HG03045 (cell line): Measurements from ENCODE around the gene MED16.

Experiments used
- ATAC-seq: cut with Tn5 transposase; IDR thresholded peaks from one replicate; pipeline ENCODE4 v1.9.1; 2021; ENCODE audit warnings: mild to moderate bottlenecking, moderate library complexity; ENCODE audit not compliant: unreplicated experiment

MED16 gene, protein sequence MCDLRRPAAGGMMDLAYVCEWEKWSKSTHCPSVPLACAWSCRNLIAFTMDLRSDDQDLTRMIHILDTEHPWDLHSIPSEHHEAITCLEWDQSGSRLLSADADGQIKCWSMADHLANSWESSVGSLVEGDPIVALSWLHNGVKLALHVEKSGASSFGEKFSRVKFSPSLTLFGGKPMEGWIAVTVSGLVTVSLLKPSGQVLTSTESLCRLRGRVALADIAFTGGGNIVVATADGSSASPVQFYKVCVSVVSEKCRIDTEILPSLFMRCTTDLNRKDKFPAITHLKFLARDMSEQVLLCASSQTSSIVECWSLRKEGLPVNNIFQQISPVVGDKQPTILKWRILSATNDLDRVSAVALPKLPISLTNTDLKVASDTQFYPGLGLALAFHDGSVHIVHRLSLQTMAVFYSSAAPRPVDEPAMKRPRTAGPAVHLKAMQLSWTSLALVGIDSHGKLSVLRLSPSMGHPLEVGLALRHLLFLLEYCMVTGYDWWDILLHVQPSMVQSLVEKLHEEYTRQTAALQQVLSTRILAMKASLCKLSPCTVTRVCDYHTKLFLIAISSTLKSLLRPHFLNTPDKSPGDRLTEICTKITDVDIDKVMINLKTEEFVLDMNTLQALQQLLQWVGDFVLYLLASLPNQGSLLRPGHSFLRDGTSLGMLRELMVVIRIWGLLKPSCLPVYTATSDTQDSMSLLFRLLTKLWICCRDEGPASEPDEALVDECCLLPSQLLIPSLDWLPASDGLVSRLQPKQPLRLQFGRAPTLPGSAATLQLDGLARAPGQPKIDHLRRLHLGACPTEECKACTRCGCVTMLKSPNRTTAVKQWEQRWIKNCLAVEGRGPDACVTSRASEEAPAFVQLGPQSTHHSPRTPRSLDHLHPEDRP

DNA sequence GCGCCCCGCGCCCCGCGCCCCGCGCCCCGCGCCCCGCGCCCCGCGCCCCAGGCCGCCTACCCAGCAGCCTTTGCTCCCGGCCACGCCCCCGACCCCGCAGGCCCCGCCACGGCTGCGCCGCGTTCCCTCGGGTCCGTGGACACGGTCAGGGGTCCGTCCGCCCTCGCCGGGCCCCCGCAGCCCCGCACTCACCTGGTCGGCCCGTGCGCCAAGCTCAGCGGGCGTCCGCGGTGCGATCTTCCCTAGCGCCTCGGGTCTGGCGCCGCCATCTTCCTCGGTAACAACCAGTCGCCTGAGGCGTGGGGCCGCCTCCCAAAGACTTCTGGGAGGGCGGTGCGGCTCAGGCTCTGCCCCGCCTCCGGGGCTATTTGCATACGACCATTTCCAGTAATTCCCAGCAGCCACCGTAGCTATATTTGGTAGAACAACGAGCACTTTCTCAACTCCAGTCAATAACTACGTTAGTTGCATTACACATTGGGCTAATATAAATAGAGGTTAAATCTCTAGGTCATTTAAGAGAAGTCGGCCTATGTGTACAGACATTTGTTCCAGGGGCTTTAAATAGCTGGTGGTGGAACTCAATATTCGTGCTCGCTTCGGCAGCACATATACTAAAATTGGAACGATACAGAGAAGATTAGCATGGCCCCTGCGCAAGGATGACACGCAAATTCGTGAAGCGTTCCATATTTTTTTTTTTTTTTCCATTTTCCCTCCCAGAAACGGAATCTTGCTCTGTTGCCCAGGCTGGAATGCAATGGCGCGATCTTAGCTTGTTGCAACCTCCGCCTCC lies at the start of gene MED16, which contains the start of gene RNU6-9:
MED16 (minus strand) TSS at position 294 of the 796 bp plus-strand sequence. CDS start 2,056 bp downstream, outside the sequence.
RNU6-9 (plus strand) TSS at position 591 of the 796 bp plus-strand sequence.
- ATAC-seq: peak; percentile 76

DNA sequence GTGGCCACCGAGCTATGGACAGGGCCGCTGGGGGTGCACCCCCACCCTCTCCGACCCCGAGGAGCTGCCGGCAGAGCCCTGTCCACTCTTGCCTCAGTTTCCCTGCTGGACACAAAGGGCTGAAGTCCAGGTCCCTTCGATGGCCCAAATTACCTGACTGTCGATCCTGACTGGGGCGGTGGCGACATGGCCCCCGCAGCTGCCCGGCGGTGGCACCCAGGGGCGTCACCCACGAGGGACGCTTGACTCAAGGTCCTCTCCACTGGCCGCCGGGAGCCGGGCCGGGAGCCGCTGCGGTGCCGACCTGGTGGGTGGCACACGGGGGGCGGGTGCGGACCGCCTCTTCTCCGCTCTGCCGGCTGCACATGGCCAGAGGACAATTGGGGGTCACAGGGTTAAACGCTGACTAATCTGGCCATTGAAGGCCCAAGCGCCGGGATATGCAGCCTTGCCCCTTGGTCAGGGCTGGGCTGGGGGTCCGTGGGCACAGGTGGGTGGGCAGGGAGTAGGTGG lies 49.2 kb upstream of the MED16 start:
- no peak for ATAC-seq

DNA sequence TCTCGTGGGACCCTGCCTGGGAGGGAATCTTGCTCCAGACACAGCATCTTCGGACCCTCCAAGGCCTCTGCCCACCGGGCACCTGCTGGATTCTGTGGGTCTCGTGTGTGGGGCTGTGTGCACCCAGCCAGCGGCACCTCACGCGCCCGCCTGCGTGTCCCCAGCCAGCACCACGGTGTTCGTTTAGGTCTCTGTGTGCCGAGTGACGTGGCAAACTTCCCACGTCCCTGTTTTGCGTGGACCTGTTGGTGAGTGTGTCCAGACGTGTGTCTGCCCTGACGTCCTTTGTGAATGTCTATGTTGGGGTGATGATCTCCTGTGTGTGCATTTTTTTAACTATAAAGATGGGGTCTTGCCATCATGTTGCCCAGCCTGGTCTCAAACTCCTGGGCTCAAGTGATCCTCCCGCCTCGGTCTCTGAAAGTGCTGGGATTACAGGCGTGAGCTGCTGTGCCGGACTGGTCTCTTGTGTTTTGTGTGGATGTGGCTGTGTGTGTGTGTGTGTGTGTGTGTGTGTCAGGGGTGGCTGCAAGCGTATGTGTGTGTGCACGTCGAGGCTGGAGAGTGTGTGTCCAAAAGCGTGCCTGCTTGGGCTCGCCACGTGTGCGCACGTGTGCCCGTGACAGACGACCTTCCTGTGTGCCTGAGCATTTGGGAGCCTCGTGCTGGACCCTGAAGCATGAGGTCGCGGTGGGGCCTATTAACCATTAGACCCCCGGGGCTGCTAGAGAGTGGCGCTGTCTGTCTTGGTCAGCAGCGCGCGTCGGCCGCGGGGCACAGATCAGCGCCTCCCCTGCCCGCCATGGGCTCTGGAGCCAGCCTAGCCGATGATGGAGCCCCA lies 48.5 kb upstream of the MED16 start:
- ATAC-seq: no peak

DNA sequence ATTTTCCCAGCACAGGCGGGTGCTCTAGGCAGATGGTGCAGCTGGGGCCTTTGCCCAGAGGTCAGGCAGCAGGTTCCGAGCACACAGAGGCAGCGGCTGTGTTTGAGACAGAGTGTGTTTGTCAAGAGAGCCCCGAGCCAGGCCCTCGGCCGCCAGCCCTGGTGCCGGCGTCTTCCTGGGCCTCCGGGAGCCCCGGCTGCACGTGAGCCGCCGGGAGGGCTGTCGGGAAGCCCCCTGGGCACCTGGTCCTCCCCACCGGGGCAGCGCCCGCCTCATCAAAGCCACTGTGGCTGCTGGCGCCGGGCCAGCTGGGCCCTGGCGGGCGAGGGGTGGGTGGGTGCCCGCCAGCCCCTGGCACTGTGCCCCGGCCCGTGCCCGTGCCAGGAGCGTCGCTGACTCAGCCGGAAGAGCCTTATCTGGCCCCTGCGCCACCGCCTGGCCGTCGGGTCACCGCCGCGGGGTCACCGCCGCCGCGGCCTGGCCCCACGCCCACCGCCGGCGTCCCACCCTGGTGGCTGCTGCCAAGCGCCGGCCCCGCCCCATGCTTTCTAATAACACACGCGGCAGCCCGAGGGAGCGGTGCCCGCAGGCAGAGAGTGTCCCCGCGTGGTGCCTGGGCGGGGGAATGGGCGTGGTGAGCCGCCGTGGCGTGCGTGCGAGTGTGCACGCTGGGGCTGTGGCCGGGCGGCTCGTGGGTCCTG lies 47.8 kb upstream of the MED16 start:
- no peak for ATAC-seq

DNA sequence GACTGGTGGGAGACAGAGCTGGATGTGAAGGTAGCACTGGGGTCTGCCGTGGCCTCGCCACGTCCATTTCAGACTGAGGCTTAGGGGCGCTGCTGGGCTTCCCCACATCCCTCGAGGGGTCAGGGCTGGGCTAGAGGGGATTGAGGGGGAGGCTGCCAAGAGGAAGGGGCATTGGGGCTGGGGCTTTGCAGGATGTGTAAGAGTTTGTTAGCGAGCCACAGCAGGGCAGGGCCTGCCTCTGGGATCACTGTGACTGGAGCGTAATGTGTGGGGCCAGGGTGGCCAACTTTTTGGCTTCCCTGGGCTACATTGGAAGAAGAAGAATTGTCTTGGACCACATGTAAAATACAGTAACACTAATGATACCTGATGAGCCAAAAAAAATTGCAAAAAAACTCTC lies 46.9 kb upstream of the MED16 start:
- no peak for ATAC-seq

DNA sequence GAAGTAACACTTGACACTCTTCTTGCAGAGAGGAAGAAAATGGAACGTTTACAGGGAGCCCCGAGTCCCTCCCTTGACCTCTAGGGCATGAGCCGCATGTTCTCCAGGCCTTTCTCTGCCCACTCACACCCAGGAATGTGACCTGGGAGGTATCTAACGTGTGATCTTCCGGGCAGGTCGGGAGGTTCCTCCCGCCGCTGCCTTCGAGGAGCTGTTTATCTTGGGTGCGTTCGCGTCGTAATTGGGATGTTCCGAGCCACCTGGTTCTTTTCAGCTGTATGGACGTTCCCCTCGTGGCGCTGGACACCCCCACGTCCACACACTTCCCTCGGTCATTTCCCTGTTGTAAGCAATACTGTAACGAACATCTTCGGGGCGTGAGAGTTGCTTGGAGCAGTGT lies 46.5 kb upstream of the MED16 start:
- ATAC-seq: no peak

DNA sequence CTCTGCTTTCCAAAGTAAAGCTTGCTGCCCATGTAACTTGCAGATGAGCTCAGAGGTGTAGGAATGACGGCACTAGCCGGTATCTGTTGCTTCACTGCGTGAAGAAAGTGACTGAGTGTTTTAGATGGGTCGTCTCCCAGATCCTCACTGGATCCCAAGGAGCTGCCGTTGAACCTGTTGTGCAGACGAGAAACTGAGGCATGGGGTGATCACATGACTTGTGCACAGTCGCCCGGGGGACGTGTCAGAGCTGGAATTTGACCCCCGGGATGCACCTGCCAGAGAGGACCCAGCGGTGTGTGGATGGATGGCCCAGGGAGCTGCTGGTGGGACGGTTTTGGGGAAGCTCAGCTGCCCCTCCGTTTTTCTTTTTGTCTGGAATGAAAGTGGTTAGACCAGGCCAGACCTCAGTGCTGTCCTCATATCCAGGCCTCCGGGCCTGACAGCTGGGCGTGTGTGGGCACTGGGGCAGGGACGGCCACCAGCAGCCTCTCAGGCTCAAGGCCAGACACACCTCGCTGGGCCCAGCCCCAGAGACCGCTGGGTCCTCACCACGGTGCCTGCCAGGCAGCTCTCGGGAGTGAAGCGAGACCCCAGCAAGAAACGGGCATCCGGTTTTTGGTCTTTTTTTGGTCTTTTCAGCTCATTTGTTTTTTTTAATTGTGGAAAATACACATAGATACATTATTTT lies 45.4 kb upstream of the MED16 start:
- ATAC-seq: no peak

DNA sequence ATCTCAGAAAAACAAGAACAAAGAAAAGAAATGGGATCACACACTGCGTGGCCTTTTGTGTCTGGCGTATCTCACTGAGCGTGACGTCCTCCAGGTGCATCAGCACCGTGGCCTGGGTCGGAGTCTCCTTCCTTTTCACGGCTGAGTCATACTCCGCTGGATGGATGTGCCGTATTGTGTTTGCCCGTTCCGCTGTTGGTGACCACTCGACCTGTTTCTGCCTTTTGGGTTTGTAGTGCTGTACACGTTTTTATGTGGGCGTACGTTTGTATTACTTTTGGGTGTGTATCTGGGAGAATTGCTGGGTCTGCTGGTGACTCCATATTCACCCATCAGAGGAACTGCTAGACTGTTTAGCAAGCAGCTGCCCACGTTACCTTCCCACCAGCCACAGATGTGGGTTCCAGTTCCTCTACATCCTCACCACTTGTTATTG lies 44.3 kb upstream of the MED16 start:
- no peak for ATAC-seq

DNA sequence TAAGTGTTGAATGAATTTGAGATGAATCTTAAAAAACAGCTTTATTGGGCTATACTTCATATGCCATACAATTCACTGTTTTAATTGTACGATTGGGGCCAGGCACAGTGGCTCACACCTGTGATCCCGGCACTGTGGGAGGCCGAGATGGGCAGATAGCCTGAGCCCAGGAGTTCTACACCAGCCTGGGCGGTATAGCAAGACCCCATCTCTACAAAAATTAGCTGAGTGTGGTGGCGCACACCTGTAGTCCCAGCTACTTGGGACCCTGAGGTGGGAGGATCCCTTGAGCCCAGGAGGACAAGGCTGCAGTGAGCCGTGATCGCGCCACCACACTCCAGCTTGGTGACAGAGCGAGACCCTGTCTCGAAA lies 43.2 kb upstream of the MED16 start:
- no peak for ATAC-seq

DNA sequence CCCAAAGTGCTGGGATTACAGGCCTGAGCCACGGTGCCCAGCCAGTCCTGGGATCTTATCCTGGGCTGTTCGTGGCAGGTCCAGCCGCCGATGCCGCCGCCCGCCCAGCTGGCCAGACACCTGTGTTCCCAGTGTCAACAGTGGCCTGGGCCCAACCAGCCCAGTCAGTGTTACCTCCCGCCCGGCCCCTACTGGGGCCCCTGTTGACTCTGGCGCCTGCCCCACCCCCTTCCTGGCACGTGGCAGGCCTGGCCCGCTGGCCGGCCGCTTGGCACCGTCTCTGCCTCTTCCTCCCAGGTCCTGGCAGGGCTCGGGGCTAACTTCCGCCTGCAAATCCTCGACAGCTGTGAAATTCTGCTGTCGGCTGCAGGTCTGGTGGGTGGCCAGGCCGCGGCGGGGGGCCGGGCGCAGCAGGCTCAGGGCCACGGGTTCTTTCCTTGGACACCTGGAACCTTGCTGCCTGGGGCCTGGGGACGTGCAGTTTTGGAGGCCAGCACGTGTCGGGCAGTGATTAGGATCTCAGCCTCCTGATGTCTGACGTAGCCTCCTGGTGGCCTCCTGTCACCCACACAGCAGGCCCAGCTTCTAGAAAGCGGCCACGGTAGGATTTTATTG lies 42.0 kb upstream of the MED16 start:
- no peak for ATAC-seq

DNA sequence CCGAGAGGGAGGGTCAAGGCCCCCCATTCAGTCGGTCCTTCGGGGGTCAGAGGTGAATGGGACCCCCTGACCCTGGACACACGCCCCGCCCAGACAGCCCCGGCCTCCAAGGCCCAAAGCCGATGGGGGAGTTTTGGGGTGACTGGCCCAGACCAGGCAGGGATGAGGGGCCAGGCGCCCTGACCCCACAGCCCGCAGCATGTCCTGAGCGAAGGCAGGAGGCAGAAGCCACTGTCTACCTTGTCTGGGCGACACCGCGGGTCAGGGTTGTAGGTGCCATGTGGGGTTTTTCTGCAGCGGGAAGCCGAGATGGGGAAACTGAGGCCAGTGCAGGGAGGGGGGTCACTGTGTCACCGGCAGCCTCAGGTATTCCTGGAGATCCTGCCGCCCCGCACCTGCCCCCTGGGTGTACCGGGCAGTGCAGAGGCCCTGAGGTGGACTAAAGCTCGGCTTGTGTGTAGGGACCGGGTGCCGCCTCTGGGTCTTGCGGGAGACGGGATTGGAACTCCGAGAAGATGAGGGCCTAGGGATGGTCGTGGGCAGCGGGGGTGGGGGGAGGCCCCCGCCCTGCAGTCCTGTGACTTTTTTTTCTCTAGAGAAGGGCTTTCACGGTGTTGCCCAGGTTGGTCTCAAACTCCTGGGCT lies 41.3 kb upstream of the MED16 start:
- ATAC-seq: no peak

DNA sequence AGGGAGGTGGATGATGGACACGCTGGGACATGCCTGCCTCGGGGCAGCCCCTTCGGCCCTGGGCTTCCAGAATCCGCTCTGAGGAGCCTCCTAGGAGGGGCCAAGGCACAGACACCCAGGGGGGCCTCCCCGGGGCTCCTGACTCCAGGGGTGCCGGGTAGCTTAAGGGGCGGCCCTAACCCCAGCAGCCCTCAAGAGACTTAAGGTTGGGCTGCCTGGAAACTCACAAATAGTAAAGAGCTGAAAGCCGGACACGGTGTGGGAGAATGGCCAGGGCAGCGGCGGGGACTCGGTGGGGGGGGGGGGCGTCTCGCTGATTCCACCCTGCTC lies 40.5 kb upstream of the MED16 start:
- ATAC-seq: no peak

DNA sequence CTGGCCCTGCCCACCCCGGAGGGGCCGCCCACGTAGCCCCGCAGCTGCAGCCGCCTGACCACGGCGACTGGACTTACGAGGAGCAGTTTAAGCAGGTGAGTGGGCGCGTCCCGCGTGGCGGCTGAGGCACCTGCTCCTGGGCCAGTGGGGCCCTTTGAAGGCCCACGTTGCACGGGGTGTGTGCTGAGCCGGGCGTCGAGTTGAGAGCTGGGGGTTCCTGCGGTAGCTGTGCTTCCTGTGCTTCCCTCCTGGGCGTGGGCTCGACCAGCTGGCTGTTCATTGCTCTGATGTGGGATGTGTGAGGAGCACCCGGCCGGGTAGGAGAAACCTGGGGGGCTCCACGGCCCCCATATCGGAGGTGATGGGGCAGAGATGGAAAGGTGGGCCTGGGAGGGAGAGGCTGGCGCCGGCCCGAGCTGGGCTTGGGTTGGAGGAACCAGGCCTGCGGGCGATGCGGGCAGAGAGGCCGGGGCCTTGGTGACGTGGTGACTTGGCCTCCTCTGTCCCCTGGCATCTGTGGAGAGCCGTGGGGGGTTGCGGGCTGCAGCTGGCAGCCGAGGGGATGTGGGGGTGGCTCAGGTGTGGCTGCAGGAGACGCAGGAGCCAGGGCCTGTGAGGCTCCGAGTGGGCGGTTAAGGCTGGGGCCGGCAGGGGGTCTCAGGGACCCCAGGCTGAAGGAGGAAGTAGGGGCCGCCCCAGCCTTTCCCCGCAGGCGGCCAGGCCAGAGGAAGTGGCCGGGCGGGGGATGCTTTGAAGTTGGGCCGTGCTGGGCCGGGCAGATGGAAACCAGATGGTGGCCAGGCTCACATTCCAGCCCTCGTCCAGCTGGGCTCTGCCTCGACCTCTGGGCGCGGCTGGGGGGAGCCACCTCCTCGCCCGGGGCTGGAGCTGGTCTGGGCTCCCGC lies 39.9 kb upstream of the MED16 start:
- ATAC-seq: no peak

DNA sequence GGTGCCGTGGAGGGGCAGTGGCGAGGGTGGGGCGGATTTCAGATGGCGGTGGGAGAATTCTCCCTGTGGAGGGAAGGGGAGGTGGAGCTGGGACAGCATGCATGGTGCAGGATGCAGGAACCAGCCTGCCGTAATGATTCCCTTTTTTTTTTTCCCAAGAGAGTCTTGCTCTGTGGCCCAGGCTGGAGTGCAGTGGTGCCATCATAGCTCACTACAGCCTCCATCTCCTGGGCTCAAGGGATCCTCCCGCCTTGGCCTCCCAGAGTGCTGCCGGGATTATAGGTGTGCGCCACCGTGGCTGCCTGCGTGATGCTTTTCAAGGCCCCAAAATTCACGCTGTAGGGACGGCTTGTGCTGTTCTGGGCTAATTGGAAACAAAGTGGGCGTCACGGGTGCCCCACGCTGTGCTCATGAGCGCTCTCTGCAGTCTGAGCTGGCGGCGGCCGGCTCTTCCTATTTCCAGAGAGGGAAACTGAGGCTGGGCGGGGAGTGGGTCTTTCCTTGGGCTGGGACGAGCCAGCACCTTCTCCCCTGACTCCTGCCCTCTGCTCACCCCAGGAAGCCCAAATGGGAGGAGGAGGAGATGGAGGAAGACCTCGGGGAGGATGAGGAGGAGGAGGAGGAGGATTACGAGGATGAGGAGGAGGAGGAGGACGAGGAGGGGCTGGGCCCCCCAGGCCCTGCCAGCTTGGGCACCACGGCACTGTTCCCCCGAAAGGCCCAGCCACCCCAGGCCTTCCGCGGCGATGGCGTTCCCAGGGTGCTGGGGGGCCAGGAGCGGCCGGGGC lies 39.1 kb upstream of the MED16 start:
- no peak for ATAC-seq

DNA sequence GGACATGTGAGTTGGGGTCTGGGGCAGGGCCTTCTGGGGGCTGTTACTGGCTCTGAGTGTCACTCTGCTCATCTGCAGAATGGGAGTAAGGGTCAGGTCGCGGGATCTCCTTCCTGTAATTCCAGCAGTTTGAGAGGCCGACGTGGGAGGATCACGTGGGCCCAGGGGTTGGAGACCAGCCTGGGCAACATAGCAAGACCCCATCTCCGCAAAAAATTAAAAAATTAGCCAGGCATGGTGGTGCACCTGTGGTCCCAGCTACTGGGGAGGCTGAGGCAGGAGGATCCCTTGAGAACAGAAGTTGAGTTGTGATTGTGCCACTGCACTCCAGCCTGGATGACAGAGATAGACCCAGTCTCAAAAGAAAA lies 36.9 kb upstream of the MED16 start:
- no peak for ATAC-seq

DNA sequence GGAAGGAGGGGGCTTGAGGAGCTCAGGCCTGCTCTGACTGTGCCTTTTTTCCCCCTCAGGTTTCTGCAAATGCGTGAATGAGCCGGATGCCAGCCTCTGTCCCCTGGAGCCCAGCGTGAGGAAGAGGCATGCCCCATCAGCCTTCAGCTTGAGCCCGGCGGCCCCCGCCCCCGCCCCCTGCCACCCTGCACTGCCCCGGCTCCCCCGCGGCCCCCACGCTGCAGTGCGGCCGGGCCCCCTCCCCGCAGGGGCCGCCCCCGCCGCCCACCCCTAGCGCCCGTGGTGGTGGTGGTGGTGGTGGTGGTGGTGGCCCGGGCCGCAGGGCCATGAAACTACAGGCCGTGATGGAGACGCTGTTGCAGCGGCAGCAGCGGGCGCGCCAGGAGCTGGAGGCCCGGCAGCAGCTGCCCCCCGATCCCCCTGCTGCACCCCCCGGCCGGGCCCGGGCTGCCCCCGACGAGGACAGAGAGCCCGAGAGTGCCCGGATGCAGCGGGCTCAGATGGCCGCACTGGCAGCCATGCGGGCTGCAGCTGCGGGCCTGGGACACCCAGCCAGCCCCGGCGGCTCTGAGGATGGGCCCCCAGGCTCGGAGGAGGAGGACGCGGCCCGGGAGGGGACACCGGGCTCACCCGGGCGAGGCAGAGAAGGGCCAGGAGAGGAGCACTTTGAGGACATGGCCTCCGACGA lies 36.4 kb upstream of the MED16 start:
- no peak for ATAC-seq
